Activated CD4-positive, alpha-beta memory T cell treated with anti-CD3 and anti-CD28 coated beads for 36 hours (primary cell): ENCODE data around the gene HYI. TPM values are rescaled to one million over a fixed set of nuclear protein-coding genes. Genes with fewer than 3 reads are reported as not detected.
"Not testable (repeated sequence)": the region's sequence is repeated elsewhere in the genome, so short reads cannot be mapped to it uniquely, and the experiment has no call there.

ENCODE experiments used
- CTCF ChIA-PET: fragments of 350-600 bp; sonication (Branson Sonifier 250); formaldehyde crosslinking; loops from one replicate; lab custom pipeline; 2021; ENCODE audit warnings: antibody characterized with exemption, inconsistent platforms; lab: Charles Lee
- POLR2A ChIA-PET: fragments of 350-600 bp; sonication (Branson Sonifier 250); formaldehyde crosslinking; loops from one replicate; lab custom pipeline; 2021; ENCODE audit warnings: antibody characterized with exemption; lab: Charles Lee
- DNase-seq: peaks from one replicate; pipeline ENCODE4 v3.0.0-alpha.2; 2020
- H3K27ac Mint-ChIP-seq: one replicate; pipeline ENCODE4 v1.8.0; 2021; ENCODE audit warnings: mixed read lengths
- H3K27me3 Mint-ChIP-seq: one replicate; pipeline ENCODE4 v1.8.0; 2021; ENCODE audit warnings: mixed read lengths
- H3K36me3 Mint-ChIP-seq: one replicate; pipeline ENCODE4 v1.8.0; 2021; ENCODE audit warnings: mixed read lengths
- H3K4me1 Mint-ChIP-seq: one replicate; pipeline ENCODE4 v1.8.0; 2021; ENCODE audit warnings: low read depth, mixed read lengths
- H3K4me3 Mint-ChIP-seq: one replicate; pipeline ENCODE4 v1.8.0; 2021; ENCODE audit warnings: mild to moderate bottlenecking, mixed read lengths
- H3K9me3 Mint-ChIP-seq: one replicate; pipeline ENCODE4 v1.8.0; 2021; ENCODE audit warnings: mixed read lengths
- intact Hi-C: fragments of 100-400 bp; cut with micrococcal nuclease; formaldehyde crosslinking; loops from one replicate; pipeline ENCODE4 v1.15.1; 2023
- total RNA-seq, 2 experiments: library from RNA; stranded (reverse); gene quantifications; one replicate each; pipeline ENCODE4 v1.2.3, GENCODE V29; 2021

Gene HYI
- total RNA-seq, 2 experiments from 2014 or later: 11.9 to 13.9 TPM

DNA sequence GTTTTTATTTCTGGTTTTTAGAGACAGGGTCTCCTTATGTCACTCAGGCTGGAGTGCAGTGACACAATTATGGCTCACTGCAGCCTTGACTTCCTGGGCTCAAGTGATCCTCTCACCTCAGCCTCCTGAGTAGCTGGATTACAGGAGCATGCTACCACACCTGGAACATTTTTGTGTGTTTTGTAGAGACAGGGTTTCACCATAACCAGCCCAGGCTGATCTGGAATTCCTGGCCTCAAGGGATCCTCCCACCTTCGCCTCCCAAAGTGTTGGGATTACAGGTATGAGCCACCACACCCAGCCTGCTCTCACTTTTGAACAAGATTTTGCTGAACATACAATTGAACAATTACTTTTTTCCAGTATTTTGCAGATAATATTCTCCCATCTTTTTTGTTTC lies 24.0 kb upstream of the HYI start:
- intact Hi-C loops: no loop called here
- Mint-ChIP-seq H3K27me3 (peaks cover 8% of the 10 kb centered on the region), H3K9me3 (no peaks in the 10 kb centered on the region), H3K27ac (no peak overlapping the region), H3K4me3 (no peak overlapping the region), H3K36me3 (no peaks in the 10 kb centered on the region), H3K4me1 (peaks cover 2% of the 10 kb centered on the region)
- ChIA-PET POLR2A (no interaction called here), CTCF (no interaction called here)
- no peak for DNase-seq

DNA sequence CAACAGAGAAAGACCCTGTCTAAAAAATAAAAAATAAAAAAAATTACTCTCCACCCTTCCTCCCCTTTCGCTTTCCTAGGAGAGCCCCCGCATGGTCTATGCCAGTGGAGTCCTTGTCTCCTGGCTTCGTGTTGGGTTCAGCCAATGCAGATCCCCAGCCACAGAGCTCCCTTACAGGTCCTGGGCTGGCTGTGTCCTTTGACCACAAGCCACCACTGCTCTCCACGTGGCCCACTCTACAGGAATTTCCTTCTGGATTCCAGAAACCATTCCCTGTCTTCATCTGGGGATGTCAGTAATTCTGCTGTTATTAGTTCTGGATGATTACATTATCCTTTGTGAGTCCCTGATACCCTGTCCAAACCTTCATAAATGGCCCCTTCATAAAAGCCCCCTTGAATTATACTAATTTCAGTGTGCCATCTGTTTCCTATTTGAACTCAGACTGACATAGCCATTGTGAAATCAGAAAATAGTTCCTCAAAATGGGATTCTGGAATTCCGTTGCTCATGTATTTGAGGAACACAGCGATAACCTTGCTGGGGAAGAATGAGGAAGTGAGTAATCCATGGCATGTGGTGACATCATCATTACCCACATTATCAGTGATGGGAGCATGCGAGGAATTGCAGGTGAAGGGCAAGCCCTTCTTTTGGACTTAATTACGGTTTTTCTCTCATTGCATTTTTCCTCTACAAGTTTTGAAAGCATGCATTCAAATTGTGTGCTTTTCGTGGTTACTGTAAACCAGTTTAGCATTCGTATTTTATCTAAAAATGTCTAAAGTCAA lies 22.1 kb upstream of the HYI start:
- H3K4me3 Mint-ChIP-seq, POLR2A ChIA-PET, DNase-seq, H3K9me3 Mint-ChIP-seq, H3K4me1 Mint-ChIP-seq, H3K27ac Mint-ChIP-seq, intact Hi-C loops, H3K36me3 Mint-ChIP-seq, H3K27me3 Mint-ChIP-seq, CTCF ChIA-PET: not testable (repeated sequence)

DNA sequence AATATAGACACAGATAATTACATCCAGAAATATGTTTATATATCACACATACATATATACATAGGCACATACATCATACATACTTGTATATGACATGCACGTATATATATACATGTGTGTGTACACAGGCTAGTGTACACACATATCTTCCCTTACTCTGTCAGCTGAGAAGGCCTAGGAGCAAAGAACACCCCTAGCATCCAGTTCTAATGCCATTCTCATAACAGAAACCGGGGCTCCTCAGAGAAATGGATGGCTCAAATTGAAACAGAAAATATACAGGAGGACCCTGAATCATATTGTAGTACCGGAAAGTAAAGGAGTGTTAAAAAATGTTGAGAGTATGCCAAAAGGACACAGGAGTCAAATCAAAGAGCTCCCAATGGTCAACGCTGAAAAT lies 19.7 kb upstream of the HYI start:
- ChIA-PET POLR2A (no interaction called here), CTCF (no interaction called here)
- intact Hi-C loops: no loop called here

DNA sequence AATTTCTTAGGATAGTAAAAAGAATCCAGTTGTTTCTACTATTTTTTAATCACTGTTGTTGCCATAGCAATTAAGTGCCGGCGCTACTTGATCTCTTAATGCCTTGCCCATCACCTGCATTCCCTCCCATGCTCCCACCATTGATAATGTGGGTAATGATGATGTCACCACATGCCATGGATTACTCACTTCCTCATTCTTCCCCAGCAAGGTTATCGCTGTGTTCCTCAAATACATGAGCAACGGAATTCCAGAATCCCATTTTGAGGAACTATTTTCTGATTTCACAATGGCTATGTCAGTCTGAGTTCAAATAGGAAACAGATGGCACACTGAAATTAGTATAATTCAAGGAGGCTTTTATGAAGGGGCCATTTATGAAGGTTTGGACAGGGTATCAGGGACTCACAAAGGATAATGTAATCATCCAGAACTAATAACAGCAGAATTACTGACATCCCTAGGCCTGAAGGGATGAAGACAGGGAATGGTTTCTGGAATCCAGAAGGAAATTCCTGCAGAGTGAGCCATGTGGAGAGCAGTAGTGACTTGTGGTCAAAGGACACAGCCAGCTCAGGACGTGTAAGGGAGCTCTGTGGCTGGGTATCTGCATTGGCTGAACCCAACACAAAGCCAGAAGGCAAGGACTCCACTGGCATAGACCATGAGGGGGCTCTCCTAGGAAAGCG lies 18.9 kb upstream of the HYI start:
- intact Hi-C loops, H3K36me3 Mint-ChIP-seq, H3K27me3 Mint-ChIP-seq, H3K4me1 Mint-ChIP-seq, H3K9me3 Mint-ChIP-seq, H3K27ac Mint-ChIP-seq, POLR2A ChIA-PET, CTCF ChIA-PET, H3K4me3 Mint-ChIP-seq, DNase-seq: not testable (repeated sequence)

More for the DNA sequence above, 19.7 kb upstream of the HYI start:
- Mint-ChIP-seq H3K4me1 (no peaks in the 10 kb centered on the region), H3K27ac (no peak overlapping the region), H3K4me3 (no peak overlapping the region), H3K9me3 (no peaks in the 10 kb centered on the region), H3K27me3 (peaks cover 2% of the 10 kb centered on the region), H3K36me3 (no peaks in the 10 kb centered on the region)
- no peak for DNase-seq

DNA sequence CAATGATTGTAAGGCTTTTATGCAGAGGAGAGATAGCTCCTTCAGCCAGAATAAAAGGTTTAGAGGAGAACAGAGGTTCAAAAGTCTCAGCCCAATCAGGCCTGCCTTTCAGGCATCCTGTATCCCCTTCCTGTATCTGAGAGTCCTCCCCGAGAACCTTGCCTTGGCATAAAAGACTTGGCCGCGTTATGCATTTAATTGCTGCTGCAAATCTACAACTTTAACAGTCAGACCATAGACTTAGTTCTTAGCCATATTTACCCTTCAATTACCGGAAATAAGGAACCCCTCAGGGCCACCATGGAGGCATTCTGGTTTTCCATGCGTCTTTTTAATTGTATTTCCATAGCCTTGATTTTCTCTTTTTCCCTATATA lies 18.3 kb upstream of the HYI start:
- Mint-ChIP-seq H3K9me3 (no peaks in the 10 kb centered on the region), H3K4me3 (no peak overlapping the region), H3K27ac (no peak overlapping the region), H3K4me1 (no peaks in the 10 kb centered on the region), H3K27me3 (peaks cover 2% of the 10 kb centered on the region), H3K36me3 (no peaks in the 10 kb centered on the region)
- intact Hi-C loops: no loop called here
- CTCF ChIA-PET: no interaction called here
- no peak for DNase-seq
- POLR2A ChIA-PET: no interaction called here

DNA sequence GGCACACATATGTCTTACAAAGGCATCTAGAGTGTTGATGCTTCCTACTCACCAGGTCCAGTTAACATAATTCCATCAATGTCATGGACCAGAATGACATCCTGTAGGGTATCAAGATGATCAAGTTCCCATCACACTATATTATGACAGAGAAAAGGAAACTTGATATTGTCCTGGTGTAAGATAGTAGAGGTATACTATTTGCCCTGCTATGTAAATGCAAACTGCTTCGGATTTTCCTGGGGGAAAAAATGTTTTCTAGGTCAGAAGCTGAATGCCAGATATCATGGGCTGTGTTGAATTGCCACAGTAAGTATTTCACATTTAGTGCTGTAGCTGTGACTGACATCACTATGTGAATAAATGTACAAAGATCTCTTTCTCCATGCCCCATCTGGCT lies 16.2 kb upstream of the HYI start:
- CTCF ChIA-PET: no interaction called here
- Mint-ChIP-seq H3K9me3 (no peaks in the 10 kb centered on the region), H3K4me1 (peaks cover 4% of the 10 kb centered on the region), H3K4me3 (no peak overlapping the region), H3K27me3 (no peaks in the 10 kb centered on the region), H3K36me3 (no peaks in the 10 kb centered on the region), H3K27ac (no peak overlapping the region)
- POLR2A ChIA-PET: interaction anchor here (0.5 kb wide), 1 partner anchor 17 kb away, joined by 3 read pairs; no protein-coding TSS in a partner anchor
- no peak for DNase-seq
- intact Hi-C loops: no loop called here

DNA sequence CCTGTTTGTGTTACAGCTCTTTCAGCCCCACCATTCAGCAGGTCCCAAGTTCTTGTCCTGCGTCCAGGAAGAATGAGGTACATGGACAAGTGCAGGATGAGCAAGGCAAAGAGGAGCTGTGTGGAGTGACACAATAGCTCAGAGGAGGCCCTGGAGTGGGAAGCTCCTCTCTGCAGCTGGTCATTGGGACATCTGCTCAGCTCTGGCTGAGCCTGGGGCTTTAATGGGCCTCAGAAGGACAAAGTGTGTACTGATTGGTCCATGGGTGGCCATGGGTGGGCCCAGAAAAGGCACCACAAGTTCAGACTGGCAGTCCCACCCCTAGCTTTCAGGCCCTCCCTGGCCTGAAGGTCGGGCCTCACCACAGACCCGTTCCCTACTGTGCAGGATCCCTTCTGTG lies 14.7 kb upstream of the HYI start:
- Mint-ChIP-seq H3K4me3 (no peak overlapping the region), H3K27ac (no peak overlapping the region), H3K9me3 (no peaks in the 10 kb centered on the region), H3K27me3 (no peaks in the 10 kb centered on the region), H3K36me3 (no peaks in the 10 kb centered on the region), H3K4me1 (peaks cover 4% of the 10 kb centered on the region)
- intact Hi-C loops: no loop called here
- POLR2A ChIA-PET: interaction anchor here (0.6 kb wide), 1 partner anchor 22 kb away, joined by 3 read pairs; no protein-coding TSS in a partner anchor
- CTCF ChIA-PET: no interaction called here
- DNase-seq: no peak

DNA sequence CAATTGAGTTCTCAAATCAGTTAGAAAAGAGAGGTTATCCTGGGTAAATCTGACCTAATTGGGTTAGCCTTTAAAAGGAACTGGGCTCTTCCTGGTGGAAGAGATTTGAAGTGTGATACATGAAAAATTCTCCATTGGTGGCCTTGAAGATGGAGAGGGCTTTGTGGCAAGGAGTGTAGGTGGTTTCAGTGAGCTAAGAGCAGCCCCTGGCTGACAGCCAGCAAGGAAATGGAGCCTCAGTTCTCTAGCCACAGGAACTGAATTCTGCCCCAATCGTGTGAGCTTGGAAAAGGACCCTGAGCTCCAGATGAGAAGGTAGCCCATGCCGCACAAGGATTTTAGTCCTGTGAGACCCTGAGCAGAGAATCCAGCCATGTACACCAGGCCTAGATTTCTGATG lies 12.7 kb upstream of the HYI start:
- H3K9me3 Mint-ChIP-seq: peaks cover under 1% of the 10 kb centered on the region
- no peak overlapping the region for H3K4me3 Mint-ChIP-seq

DNA sequence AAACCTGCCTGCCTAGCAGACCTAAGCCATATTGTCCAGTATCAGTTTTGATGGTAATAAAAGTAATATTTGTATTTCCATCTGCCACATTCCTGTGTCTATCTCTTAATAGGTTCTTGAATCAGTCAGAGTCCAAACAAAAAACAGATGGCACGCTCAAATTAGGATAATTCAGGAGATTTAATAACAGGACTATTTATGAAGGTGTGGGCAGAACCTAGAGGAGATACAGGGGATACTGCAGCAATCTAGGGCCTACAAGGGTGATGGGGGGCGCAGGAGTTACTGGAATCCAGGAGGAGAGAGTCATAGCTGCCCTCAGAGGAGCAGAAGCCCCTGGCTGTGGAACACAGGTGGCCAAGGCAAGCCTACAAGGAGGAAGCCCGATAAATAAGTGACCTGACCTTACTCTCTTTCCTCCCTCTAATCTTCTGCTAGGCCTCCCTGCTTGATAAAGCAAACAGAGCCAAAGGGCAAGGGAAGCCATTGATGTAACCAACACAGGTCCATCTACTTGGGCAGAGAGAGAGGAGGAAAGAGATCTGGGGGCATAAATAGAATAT lies 11.9 kb upstream of the HYI start:
- peaks cover 4% of the 10 kb centered on the region for H3K4me1 Mint-ChIP-seq
- H3K27ac Mint-ChIP-seq: no peak overlapping the region
- no peak overlapping the region for H3K4me3 Mint-ChIP-seq
- CTCF ChIA-PET: no interaction called here
- intact Hi-C loops: no loop called here
- no peak for DNase-seq
- peaks cover 2% of the 10 kb centered on the region for H3K27me3 Mint-ChIP-seq
- no peaks in the 10 kb centered on the region for H3K36me3 Mint-ChIP-seq
- POLR2A ChIA-PET: no interaction called here
- H3K9me3 Mint-ChIP-seq: peaks cover 2% of the 10 kb centered on the region

More for the DNA sequence above, 12.7 kb upstream of the HYI start:
- Mint-ChIP-seq H3K4me1 (peaks cover 4% of the 10 kb centered on the region), H3K36me3 (no peaks in the 10 kb centered on the region), H3K27me3 (no peaks in the 10 kb centered on the region), H3K27ac (no peak overlapping the region)
- CTCF ChIA-PET: no interaction called here
- no peak for DNase-seq
- POLR2A ChIA-PET: no interaction called here
- intact Hi-C loops: no loop called here

DNA sequence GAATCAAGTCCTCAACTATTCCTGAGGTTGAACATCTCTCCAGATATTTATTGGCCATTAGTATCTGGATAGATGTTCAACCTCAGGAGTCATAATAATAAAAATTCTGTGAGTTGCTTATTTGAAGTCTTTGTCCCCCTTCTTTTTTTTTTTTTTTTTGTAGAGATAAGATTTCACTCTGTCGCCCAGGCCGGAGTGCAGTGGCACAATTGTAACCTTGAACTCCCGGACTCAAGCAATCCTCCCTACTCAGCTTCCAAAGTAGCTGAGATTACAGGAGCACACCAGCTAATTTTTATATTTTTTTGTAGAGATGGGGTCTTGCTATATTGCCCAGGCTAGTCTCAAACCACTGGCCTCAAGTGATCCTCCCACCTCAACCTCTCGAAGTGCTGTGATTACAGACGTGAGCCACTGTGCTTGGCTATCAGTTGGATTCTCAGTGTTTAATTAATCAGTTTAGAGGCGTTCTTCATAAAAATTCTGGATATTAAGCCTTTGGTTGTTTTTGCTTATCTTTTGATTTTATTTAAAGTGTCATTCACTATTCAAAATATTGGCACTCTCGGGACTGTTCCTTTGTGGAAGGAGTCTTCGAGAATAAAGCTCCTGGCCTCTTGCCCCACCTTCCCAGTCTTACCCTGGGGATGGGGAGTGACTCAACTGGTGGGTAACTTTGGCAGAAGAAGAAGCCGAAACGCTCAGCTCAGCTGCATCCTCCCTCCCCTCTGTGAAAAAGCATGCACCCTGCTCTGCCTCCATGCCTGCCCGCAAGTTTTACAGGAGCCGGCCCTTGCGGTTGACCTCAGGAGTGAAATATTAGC lies 11.2 kb upstream of the HYI start:
- Mint-ChIP-seq H3K9me3 (peaks cover 2% of the 10 kb centered on the region), H3K27me3 (peaks cover 2% of the 10 kb centered on the region), H3K4me1 (peaks cover 4% of the 10 kb centered on the region), H3K36me3 (no peaks in the 10 kb centered on the region), H3K4me3 (no peak overlapping the region), H3K27ac (no peak overlapping the region)
- no peak for DNase-seq
- CTCF ChIA-PET: no interaction called here
- POLR2A ChIA-PET: no interaction called here
- intact Hi-C loops: no loop called here

DNA sequence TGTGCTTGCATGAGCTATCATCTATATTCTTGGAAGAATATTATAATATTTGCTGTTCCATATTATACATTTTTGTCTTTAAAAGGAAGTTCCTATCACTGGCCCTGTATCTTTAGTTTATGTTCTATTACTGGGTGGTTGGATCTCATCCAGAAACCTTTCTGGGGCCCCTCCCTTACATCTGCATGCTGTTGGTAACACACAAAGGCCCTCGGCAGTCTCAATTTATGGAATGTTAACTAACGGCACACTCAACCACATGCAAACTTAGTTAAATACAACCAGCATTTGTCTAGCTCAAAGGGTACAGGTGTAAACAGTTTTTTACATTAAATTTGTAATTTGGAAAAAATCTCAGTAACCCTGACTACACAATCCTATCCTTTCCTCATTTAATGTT lies 9.7 kb upstream of the HYI start:
- H3K27me3 Mint-ChIP-seq: peaks cover 2% of the 10 kb centered on the region
- H3K27ac Mint-ChIP-seq: no peak overlapping the region
- no peaks in the 10 kb centered on the region for H3K36me3 Mint-ChIP-seq
- no peak for DNase-seq
- H3K4me3 Mint-ChIP-seq: no peak overlapping the region
- intact Hi-C loops: no loop called here
- POLR2A ChIA-PET: interaction anchor here (1.0 kb wide), 1 partner anchor 10 kb away, joined by 3 read pairs; the partner anchor contains the start of gene HYI
- H3K4me1 Mint-ChIP-seq: peaks cover 4% of the 10 kb centered on the region
- CTCF ChIA-PET: no interaction called here
- peaks cover 2% of the 10 kb centered on the region for H3K9me3 Mint-ChIP-seq
